Endodermal cell (in vitro differentiated cells): Measurements from ENCODE around the gene PHLPP1. TPM values are rescaled to one million over a fixed set of nuclear protein-coding genes. Genes with fewer than 3 reads are reported as not detected.

Experiments
- DNase-seq: peaks from one replicate; pipeline ENCODE4 v3.0.0-alpha.2; 2017
- H3K27ac ChIP-seq: 2 replicates; pipeline ENCODE4 v1.5.1; 2013; ENCODE audit warnings: mild to moderate bottlenecking, low read depth, low read length, moderate library complexity
- H3K27me3 ChIP-seq: 2 replicates; pipeline ENCODE4 v1.6.1; 2013; ENCODE audit warnings: mild to moderate bottlenecking, low read length, moderate library complexity; ENCODE audit not compliant: insufficient read depth, control insufficient read depth, poor library complexity, severe bottlenecking
- H3K36me3 ChIP-seq: 2 replicates; pipeline ENCODE4 v1.7.0; 2013; ENCODE audit warnings: mild to moderate bottlenecking, low read length, moderate library complexity; ENCODE audit not compliant: control insufficient read depth, insufficient read depth
- H3K4me1 ChIP-seq: one replicate; pipeline ENCODE4 v1.7.0; 2013; ENCODE audit warnings: low read length; ENCODE audit not compliant: control insufficient read depth, insufficient read depth
- H3K4me3 ChIP-seq: 2 replicates; pipeline ENCODE4 v1.5.1; 2013; ENCODE audit warnings: mild to moderate bottlenecking, low read length, moderate library complexity
- H3K9ac ChIP-seq: 2 replicates; pipeline ENCODE4 v1.6.1; 2013; ENCODE audit warnings: mild to moderate bottlenecking, low read length, moderate library complexity; ENCODE audit not compliant: poor library complexity, severe bottlenecking; ENCODE audit errors: extremely low read depth
- H3K9me3 ChIP-seq: 2 replicates; pipeline ENCODE4 v1.6.1; 2013; ENCODE audit warnings: mild to moderate bottlenecking, low read length, moderate library complexity; ENCODE audit not compliant: control insufficient read depth
- H3K27ac Mint-ChIP-seq: 2 replicates; pipeline ENCODE4 v1.8.0; 2020; ENCODE audit warnings: mixed read lengths
- H3K27me3 Mint-ChIP-seq: 2 replicates; pipeline ENCODE4 v1.8.0; 2021; ENCODE audit warnings: mild to moderate bottlenecking, mixed read lengths; ENCODE audit not compliant: insufficient read depth
- H3K36me3 Mint-ChIP-seq: 2 replicates; pipeline ENCODE4 v1.8.0; 2020; ENCODE audit warnings: low read depth, mixed read lengths
- H3K4me1 Mint-ChIP-seq: 2 replicates; pipeline ENCODE4 v1.8.0; 2020; ENCODE audit warnings: mixed read lengths
- H3K4me3 Mint-ChIP-seq: 2 replicates; pipeline ENCODE4 v1.8.0; 2020; ENCODE audit warnings: mild to moderate bottlenecking, moderate library complexity, mixed read lengths
- H3K9me3 Mint-ChIP-seq: 2 replicates; pipeline ENCODE4 v1.8.0; 2020; ENCODE audit warnings: mild to moderate bottlenecking, mixed read lengths
- CTCF ChIP-seq: fragments of 200-600 bp; sonication (generic); conservative IDR thresholded peaks from 2 replicates; pipeline ENCODE4 v1.5.0; 2021; ENCODE audit warnings: antibody characterized with exemption, mild to moderate bottlenecking
- WGBS, 2 experiments: methylation state at CpG; one replicate each; pipeline versions ENCODE4 v1.1.5 to v1.1.7; 2013; ENCODE audit warnings: missing lambda C conversion rate in 2 of 2, mixed read lengths in 1 of 2; ENCODE audit not compliant: insufficient coverage in 1 of 2, insufficient read length in 1 of 2; 5-methylcytosine and 5-hydroxymethylcytosine counted together
- total RNA-seq, 2 donors: library from RNA; stranded (reverse); fragmentation: NEBNext Ultra II Directional in 1 of 2; extraction: Animal tissue kit (Norgen Biotek cat#: 25700) in 1 of 2; gene quantifications; 2 replicates in 1 of 2; 3 replicates in 1 of 2; pipeline ENCODE4 v1.2.1, GENCODE V29; 2021

PHLPP1 gene
- total RNA-seq, 2 donors from 2014 or later, result 19.8 to 28.1 TPM

DNA sequence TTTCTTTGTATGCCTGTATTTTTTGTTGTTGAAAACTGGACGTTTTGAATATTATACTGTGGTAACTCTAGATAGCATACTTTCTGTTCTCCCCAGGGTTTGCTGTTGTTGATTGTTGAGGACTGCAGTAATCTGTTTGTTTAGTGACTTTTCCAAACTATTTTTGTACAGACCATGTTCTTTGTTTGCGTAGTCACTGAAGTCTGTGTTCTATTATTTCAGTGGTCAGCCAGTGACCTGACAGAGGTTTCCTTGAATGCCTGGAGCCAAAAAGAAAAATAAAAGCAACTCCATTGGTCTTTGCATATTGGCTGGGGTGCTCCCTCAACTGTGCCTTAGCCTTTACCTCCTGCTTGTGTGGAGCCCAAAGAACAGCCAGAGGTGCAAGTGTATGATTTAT lies 42.7 kb upstream of the PHLPP1 start:
- 89 to 90% methylated on average over 1 to 2 of the region's 2 CpGs for WGBS, 2 experiments
- TF ChIP-seq CTCF, result no peak
- DNase-seq, result peak; percentile 20
- Histone ChIP-seq H3K27me3 (peaks cover 89% of the 10 kb centered on the region), H3K27ac (no peak overlapping the region), H3K4me1 (no peaks in the 10 kb centered on the region), H3K36me3 (no peaks in the 10 kb centered on the region), H3K9ac (no peak overlapping the region), H3K4me3 (no peak overlapping the region), H3K9me3 (no peaks in the 10 kb centered on the region)
- H3K27ac Mint-ChIP-seq, result no peak overlapping the region
- peaks cover 68% of the 10 kb centered on the region for H3K27me3 Mint-ChIP-seq
- H3K4me1 Mint-ChIP-seq, result peaks cover 12% of the 10 kb centered on the region
- H3K9me3 Mint-ChIP-seq, result peaks cover 2% of the 10 kb centered on the region
- H3K36me3 Mint-ChIP-seq, result no peaks in the 10 kb centered on the region
- no peak overlapping the region for H3K4me3 Mint-ChIP-seq

DNA sequence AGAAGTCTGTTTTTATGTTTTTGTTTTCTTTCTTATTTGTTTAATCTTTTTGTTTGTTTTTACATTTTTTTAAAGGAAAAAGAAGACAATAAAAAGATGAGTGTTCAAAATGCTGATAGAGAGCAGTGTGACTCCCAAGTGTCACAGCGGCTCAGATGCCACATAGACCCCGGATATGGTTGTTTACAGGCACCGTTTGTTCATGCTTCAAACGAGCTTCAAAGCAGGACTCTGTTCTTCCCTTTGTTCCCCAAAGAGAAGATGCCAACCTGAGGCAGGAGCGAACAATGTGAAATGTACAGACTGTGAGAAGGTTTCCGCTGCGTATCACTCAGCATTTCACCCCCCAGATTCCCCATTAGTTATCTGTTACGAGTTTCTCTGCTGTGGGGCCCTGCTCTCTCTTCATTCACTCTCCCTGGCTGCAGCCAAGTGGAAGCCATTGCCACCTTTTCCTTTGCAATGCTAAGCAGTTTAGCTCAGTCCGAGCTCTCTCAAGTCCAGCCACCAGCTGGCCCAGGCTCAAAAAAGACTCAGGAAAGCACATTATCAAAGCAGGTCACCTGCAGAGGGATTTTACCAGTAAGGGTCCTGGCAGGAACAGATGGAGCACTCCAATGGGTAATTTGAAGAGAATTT lies 36.4 kb upstream of the PHLPP1 start:
- Mint-ChIP-seq H3K9me3 (peaks cover 2% of the 10 kb centered on the region), H3K4me3 (no peak overlapping the region), H3K4me1 (peaks cover 10% of the 10 kb centered on the region), H3K27me3 (peaks cover 39% of the 10 kb centered on the region), H3K36me3 (no peaks in the 10 kb centered on the region), H3K27ac (peak overlapping the region; percentile 46)
- no peaks in the 10 kb centered on the region for H3K9me3 ChIP-seq
- no peaks in the 10 kb centered on the region for H3K36me3 ChIP-seq
- peak; percentile 63 for DNase-seq
- WGBS, 2 experiments, result 77 to 79% methylated on average over 7 to 9 of the region's 9 CpGs
- peaks cover 50% of the 10 kb centered on the region for H3K27me3 ChIP-seq
- TF ChIP-seq CTCF, result no peak
- H3K4me1 ChIP-seq, result no peaks in the 10 kb centered on the region
- H3K27ac ChIP-seq, result peak overlapping the region; percentile 11
- no peak overlapping the region for H3K4me3 ChIP-seq
- no peak overlapping the region for H3K9ac ChIP-seq

- H3K4me1 Mint-ChIP-seq, result peaks cover 9% of the 10 kb centered on the region
- no peak for TF ChIP-seq CTCF
- peaks cover 2% of the 10 kb centered on the region for H3K9me3 Mint-ChIP-seq
- H3K36me3 Mint-ChIP-seq, result no peaks in the 10 kb centered on the region
- Histone ChIP-seq H3K9me3 (no peaks in the 10 kb centered on the region), H3K9ac (no peak overlapping the region), H3K27ac (no peak overlapping the region), H3K27me3 (peaks cover 22% of the 10 kb centered on the region), H3K4me3 (no peak overlapping the region), H3K4me1 (no peaks in the 10 kb centered on the region), H3K36me3 (no peaks in the 10 kb centered on the region)
- 74 to 88% methylated on average over 3 to 4 of the region's 4 CpGs for WGBS, 2 experiments
- no peak overlapping the region for H3K27ac Mint-ChIP-seq
- no peak overlapping the region for H3K4me3 Mint-ChIP-seq
- H3K27me3 Mint-ChIP-seq, result peaks cover 10% of the 10 kb centered on the region
- no peak for DNase-seq
Measured at GRCh38 chr18:62682371-62682770, 33.0 kb upstream of the PHLPP1 start.
